GM21390 (cell line): Measurements from ENCODE around the gene ZFP69.

Experiments
- ATAC-seq: cut with Tn5 transposase; IDR thresholded peaks from one replicate; pipeline ENCODE4 v1.9.1; 2021; ENCODE audit not compliant: unreplicated experiment

Gene ZFP69

GRCh38 chr1:40508375-40509341 lies 31.6 kb downstream of the ZFP69 start, which contains the start of gene EXO5:
Gene EXO5, plus strand, starts transcription at chr1:40508767. Its CDS starts 5,778 bp downstream, at chr1:40514545.
- peak; percentile 94 for ATAC-seq

DNA sequence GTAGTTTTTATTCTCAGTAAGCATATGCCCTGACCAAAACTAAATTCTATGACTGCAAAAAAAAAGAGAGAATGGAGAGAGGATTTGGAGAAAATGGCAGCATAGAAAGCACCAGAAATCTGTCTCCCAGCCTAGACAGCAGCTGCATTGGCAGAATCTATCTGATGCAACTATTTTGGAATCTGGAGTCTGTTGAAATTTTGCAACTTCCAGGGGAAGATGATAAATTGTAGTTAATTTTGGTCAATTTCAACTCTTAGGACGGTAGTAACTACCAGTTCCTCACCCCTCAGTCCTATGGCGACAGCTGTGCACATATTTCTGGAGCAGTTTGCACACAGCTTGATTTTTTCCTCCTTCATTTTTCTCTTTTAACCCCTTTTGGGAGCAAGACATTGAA lies 42.4 kb downstream of the ZFP69 start:
- ATAC-seq: no peak

GRCh38 chr1:40530735-40531380 lies 53.8 kb downstream of the ZFP69 start:
- peak; percentile 12 for ATAC-seq

DNA sequence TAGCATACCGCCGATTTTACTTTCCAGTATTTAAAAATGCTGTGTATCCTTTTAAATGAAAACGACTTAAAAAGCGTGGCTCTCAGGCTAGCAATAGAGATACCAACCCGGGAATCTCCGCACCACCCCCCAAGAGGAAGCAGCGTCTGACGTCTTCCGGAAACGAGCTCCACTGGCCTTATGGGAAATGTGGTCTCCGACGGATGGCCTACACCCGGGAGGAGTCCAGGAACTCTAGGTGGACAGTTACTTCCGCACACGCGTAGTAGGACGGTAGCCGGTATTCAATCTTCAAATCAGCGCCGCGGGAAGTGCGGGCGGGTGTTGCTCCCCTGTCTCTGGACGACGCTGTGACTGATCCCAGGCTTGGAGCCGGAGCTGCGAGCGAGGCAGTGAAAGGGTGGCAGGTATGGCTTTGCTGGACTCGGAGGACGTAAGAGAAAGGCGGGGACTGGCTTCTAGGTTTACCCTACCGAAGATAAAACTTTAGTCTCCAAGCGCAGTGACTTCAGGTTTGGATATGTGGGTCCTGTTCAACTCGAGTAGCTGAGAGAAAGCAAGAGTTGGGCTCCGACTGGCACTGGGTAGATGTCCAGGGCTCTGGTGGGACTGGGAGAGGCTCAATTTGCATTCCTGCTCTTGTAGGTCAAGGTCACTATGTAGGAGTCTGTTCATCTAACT lies 54.4 kb downstream of the ZFP69 start, which contains the start of gene ZNF684:
Gene ZNF684, plus strand, starts transcription at position 257 of the 681 bp plus-strand sequence. CDS start 1,530 bp downstream, outside the sequence.
- ATAC-seq: peak; percentile 93

GRCh38 chr1:40532062-40532389 lies 54.9 kb downstream of the ZFP69 start:
- no peak for ATAC-seq

DNA sequence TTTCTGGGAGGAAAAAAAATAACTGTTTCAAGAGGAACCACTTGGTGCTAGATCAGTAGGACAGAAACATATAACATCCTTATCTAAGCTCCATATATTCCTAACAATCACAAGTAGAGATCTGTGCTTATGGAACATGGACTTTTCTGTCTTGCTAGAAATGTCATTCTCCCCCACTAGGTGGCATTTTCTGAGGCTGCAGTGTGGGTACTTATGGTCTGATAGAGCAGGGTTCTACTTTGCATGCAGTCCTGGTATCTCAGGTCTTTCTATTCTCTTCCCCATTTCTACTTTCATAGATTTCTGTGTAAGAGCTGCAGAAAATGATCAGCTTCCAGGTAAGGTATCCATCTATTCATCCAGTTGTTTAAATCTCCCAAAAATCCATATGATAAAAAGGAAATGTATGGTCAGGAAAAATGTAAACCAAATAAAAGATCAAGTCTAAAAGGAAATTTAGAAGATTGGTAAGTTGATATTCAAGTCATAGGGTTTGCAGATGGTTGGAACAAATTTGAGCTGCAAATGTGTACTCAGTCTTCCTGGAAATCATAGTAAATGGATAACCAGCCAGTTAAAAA lies 55.8 kb downstream of the ZFP69 start:
- ATAC-seq: no peak

DNA sequence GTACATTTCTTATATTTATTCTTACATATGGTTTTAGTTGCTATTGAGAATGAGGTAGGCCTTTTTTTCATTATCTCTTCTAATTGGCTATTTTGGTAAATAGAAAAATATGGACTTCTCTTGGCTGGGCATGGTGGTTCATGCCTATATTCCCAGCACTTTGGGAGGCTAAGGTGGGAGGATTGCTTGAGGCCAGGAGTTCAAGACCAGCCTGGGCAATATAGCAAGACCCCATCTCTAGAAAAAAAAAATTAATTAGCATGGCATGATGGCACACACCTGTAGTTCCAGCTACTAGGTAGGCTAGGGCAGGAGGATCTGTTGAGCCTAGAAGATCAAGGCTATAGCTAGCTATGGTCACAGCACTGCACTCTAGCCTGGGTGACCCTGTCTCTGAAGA lies 57.5 kb downstream of the ZFP69 start:
- ATAC-seq: no peak

DNA sequence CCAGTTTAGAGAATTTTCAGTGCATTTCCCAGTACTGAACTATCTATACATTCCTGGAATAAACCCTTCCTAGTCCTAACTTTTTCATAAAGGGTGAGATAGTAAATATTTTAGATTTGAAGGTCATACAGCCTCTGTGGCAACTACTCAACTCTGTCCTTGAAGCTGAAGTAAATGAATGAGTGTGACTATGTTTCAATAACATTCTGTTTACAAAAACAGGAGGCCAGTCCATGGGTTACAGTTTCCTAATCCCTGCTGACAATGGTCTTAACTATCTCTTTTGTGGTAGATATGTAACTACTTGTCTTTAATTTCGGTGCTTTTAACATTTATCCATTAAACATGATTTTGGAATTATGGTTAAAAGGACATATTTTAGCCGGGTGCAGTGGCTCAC lies 58.6 kb downstream of the ZFP69 start:
- ATAC-seq: no peak

DNA sequence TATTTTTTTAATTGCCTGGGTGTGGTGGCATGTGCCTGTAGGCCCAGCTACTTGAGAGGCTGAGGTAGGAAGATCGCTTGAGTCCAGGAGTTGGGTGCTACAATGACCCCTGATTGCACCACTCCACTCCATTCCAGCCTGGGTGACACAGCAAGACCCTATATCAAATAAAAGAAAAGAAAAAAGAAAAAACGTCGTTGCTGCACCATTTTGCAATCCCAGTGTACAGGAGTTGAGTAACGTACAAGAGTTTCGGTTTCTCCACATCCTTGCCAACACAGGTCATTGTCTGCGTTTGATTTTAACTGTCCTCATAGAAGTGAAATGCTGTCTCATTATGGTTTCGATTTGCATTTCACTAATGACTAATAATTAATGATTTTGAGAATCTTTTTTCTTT lies 62.2 kb downstream of the ZFP69 start:
- no peak for ATAC-seq
